K562 (cell line): ENCODE measurements around the gene PLD1. TPM values are rescaled to one million over a fixed set of nuclear protein-coding genes. Genes with fewer than 3 reads are reported as not detected.

Experiments
- ATAC-seq: fragments of 200-7000 bp; cut with Tn5 transposase; 3 replicates; pipeline ENCODE4 v1.9.1; 2020; ENCODE audit warnings: moderate library complexity
- BruUV-seq: library from RNA; stranded (reverse); fragments of 400-500 nt; replicated peaks from 2 replicates; lab custom pipeline; 2021; lab: Mats Ljungman, UMichigan
- CTCF ChIA-PET: fragments of 300-600 bp; formaldehyde crosslinking; extraction: SDS; loops from one replicate; lab custom pipeline; 2021; ENCODE audit warnings: low intra/inter-chr PET ratio; lab: Yijun Ruan, JAX
- POLR2A ChIA-PET: fragments of 300-600, 350-650 bp; sonication (Branson Sonifier 250); formaldehyde crosslinking; extraction: SDS; loops from one replicate; lab custom pipeline; 2021; ENCODE audit warnings: antibody characterized with exemption, inconsistent platforms; lab: Yijun Ruan, JAX
- DNase-seq, 4 experiments: peaks; one replicate each; pipeline versions ENCODE4 v3.0.0 to v3.0.0-alpha.2; 2011 to 2018; ENCODE audit warnings: low spot score in 3 of 4, mixed read lengths in 3 of 4; ENCODE audit errors: extremely low read depth in 1 of 4
- FAIRE-seq: peaks from 2 replicates; lab custom pipeline; 2011; peaks lifted over from hg19 to GRCh38; lab: Jason Lieb, UNC
- H2AFZ ChIP-seq: 2 replicates; pipeline ENCODE4 v1.6.0; 2011; ENCODE audit warnings: low read depth, low read length, control low read depth, inconsistent platforms
- H3K27ac ChIP-seq: fragments of 200-600 bp; 3 replicates; pipeline ENCODE4 v1.8.0; 2011; ENCODE audit warnings: low read depth, mild to moderate bottlenecking, control low read depth, inconsistent platforms, low read length, moderate library complexity, mixed read lengths; ENCODE audit errors: extremely low read depth
- H3K27me3 ChIP-seq, 2 experiments: fragments of 300-600 bp in 1 of 2; 2 replicates in 1 of 2; 3 replicates in 1 of 2; pipeline versions ENCODE4 v1.6.0 to v1.8.0; 2011; ENCODE audit warnings: inconsistent platforms in 2 of 2, low read length in 2 of 2, mild to moderate bottlenecking in 1 of 2, mixed read lengths in 1 of 2, moderate library complexity in 1 of 2; ENCODE audit not compliant: control insufficient read depth in 2 of 2, insufficient read depth in 2 of 2
- H3K36me3 ChIP-seq: fragments of 300-600 bp; 3 replicates; pipeline ENCODE4 v1.8.0; 2011; ENCODE audit warnings: mild to moderate bottlenecking, low read length, inconsistent platforms; ENCODE audit not compliant: control insufficient read depth, insufficient read depth
- H3K4me1 ChIP-seq, 2 experiments: fragments of 200-600 bp in 1 of 2; replicated peaks in 1 of 2; 2 replicates in 1 of 2; 3 replicates in 1 of 2; pipeline versions ENCODE4 v1.5.1 to v1.8.0; 2011; ENCODE audit warnings: inconsistent platforms in 2 of 2, low read length in 2 of 2, mild to moderate bottlenecking in 1 of 2, mixed read lengths in 1 of 2, moderate library complexity in 1 of 2; ENCODE audit not compliant: control insufficient read depth in 2 of 2, insufficient read depth in 2 of 2
- H3K4me2 ChIP-seq: 2 replicates; pipeline ENCODE4 v1.6.1; 2011; ENCODE audit warnings: low read length, control low read depth, inconsistent platforms, mixed read lengths; ENCODE audit not compliant: insufficient read depth
- H3K4me3 ChIP-seq: fragments of 200-600 bp; sonication (generic), shearing (Covaris generic); 2 replicates; pipeline ENCODE4 v1.5.1; 2016; ENCODE audit warnings: control low read depth, inconsistent platforms
- H3K79me2 ChIP-seq: fragments of 200-600 bp; 3 replicates; pipeline ENCODE4 v1.8.0; 2011; ENCODE audit warnings: low read length, inconsistent platforms; ENCODE audit not compliant: control insufficient read depth, insufficient read depth
- H3K9ac ChIP-seq, 2 experiments: 2 replicates each; pipeline versions ENCODE4 v1.6.0 to v1.6.1; 2011; ENCODE audit warnings: low read depth in 2 of 2, low read length in 2 of 2, control low read depth in 1 of 2, inconsistent platforms in 1 of 2, mild to moderate bottlenecking in 1 of 2, mixed read lengths in 1 of 2; ENCODE audit not compliant: insufficient read depth in 1 of 2
- H3K9me1 ChIP-seq: one replicate; pipeline ENCODE4 v1.6.0; 2011; ENCODE audit warnings: inconsistent platforms, mild to moderate bottlenecking, low read length, moderate library complexity; ENCODE audit not compliant: control insufficient read depth, insufficient read depth
- H3K9me3 ChIP-seq: replicated peaks from 2 replicates; pipeline ENCODE4 v1.5.1; 2011; ENCODE audit warnings: low read depth, low read length, inconsistent platforms; ENCODE audit not compliant: control insufficient read depth, insufficient read depth
- H4K20me1 ChIP-seq: replicated peaks from 2 replicates; pipeline ENCODE4 v1.6.1; 2011; ENCODE audit warnings: low read length, inconsistent platforms, mixed read lengths; ENCODE audit not compliant: control insufficient read depth, insufficient read depth
- FOXK2 ChIP-seq, 2 experiments: fragments of 450-650 bp; IDR thresholded peaks in 1 of 2; conservative IDR thresholded peaks in 1 of 2; 2 replicates each; pipeline ENCODE4 v1.6.1; 2016; ENCODE audit warnings: low read depth in 2 of 2, mild to moderate bottlenecking in 1 of 2
- SAP30 ChIP-seq: fragments of 200-600 bp; sonication (generic); IDR thresholded peaks from 2 replicates; pipeline ENCODE4 v1.6.1; 2012; ENCODE audit warnings: borderline replicate concordance, low read depth, mild to moderate bottlenecking, moderate library complexity, low read length, control low read depth, inconsistent platforms; ENCODE audit not compliant: insufficient read depth, poor library complexity, severe bottlenecking
- SETDB1 ChIP-seq: IDR thresholded peaks from one replicate; pipeline ENCODE4 v1.6.1; 2012; ENCODE audit warnings: low read length, control low read depth, inconsistent platforms
- SRSF9 ChIP-seq: fragments of 200-400 bp; formaldehyde crosslinking; IDR thresholded peaks from 2 replicates; pipeline ENCODE4 v1.6.1; 2017; ENCODE audit warnings: low read depth, low read length, borderline replicate concordance
- ZFX ChIP-seq: sonication (generic); formaldehyde crosslinking; IDR thresholded peaks from 2 replicates; pipeline ENCODE4 v1.8.0; 2022; ENCODE audit warnings: mild to moderate bottlenecking, missing genetic modification reagents, moderate library complexity
- ZNF316 ChIP-seq: fragments of 450-650 bp; IDR thresholded peaks from 2 replicates; pipeline ENCODE4 v1.6.1; 2016
- ZNF384 ChIP-seq: IDR thresholded peaks from 2 replicates; pipeline ENCODE4 v1.6.1; 2012; ENCODE audit warnings: low read depth, low read length, improper control_type of control experiment
- ZNF41 ChIP-seq: fragments of 250-450 bp; sonication (Bioruptor Pico); conservative IDR thresholded peaks from 2 replicates; pipeline ENCODE4 v1.4.0; 2020; ENCODE audit warnings: mild to moderate bottlenecking
- ZNF740 ChIP-seq, 3 experiments: fragments of 200-800 bp in 1 of 3; sonication (Bioruptor generic) in 1 of 3; sonication (generic) in 1 of 3; formaldehyde crosslinking in 1 of 3; IDR thresholded peaks; 2 replicates each; pipeline versions ENCODE4 v1.6.1 to v1.8.0; 2016 to 2022; ENCODE audit warnings: mild to moderate bottlenecking in 2 of 3, missing compliant biosample characterization in 2 of 3, missing genetic modification characterization in 2 of 3, missing genetic modification reagents in 1 of 3
- WGBS: fragments of 100-300 bp; shearing (Covaris generic); methylation state at CpG from one replicate; pipeline ENCODE4 v1.1.6; 2016; ENCODE audit warnings: low coverage, mixed read lengths; ENCODE audit not compliant: insufficient coverage; ENCODE audit errors: missing lambda C conversion rate; 5-methylcytosine and 5-hydroxymethylcytosine counted together
- in situ Hi-C: fragments of 300-500 bp; cut with MboI; formaldehyde crosslinking; loops from 4 replicates; pipeline ENCODE4 v1.15.0; 2018; ENCODE audit warnings: inconsistent platforms, mixed read lengths
- intact Hi-C: fragments of 100-400 bp; cut with micrococcal nuclease; formaldehyde crosslinking; loops from 2 replicates; pipeline ENCODE4 v1.14.2; 2022
- polyA plus RNA-seq, 8 experiments: library from polyadenylated mRNA; depleted of rRNA in 4 of 8; stranded (reverse) in 5 of 8; unstranded in 3 of 8; fragments of >200 nt; fragmentation: Nextera tagmentation in 2 of 8; fragmentation: Illumina TruSeq in 1 of 8; extraction: Ambion mirVana in 2 of 8; extraction: Trizol in 1 of 8; gene quantifications; 2 replicates each; pipeline versions ENCODE4 v1.2.1 to v1.2.3, GENCODE V29; 2011 to 2014; ENCODE audit warnings: inconsistent platforms in 1 of 8, missing spikeins in 1 of 8
- total RNA-seq, 7 experiments: library from RNA; depleted of rRNA in 6 of 7; stranded (reverse); fragments of >200 nt in 6 of 7; fragmentation: Illumina TruSeq in 2 of 7; extraction: Trizol in 2 of 7; gene quantifications; 2 replicates each; pipeline versions ENCODE4 v1.2.1 to v1.2.3, GENCODE V29; 2011 to 2021; ENCODE audit warnings: low replicate concordance in 1 of 7

Gene PLD1
- total and polyA plus RNA-seq, 9 of the 15 experiments (the other 6 are each of a cell fraction or from before 2014, with no cell fraction given): 8.4 to 26.1 (median 18.6) TPM

GRCh38 chr3:171559586-171559985 is 250.7 kb downstream of the PLD1 start:
- WGBS: 51% methylated on average over 6 of the region's 7 CpGs
- TF ChIP-seq ZNF41 (CRISPR knock-in tag): no peak
- TF ChIP-seq ZNF316: 0 out of 2 replicates have a peak, but pooled peaks have one; percentile 4
- TF ChIP-seq ZNF384: no peak
- TF ChIP-seq SETDB1: no peak
- in situ Hi-C loops: no loop called here
- H3K4me1 ChIP-seq: peaks cover 4 to 7% of the 10 kb centered on the region in 2 experiments; a peak in 3 of 5 replicates
- H3K79me2 ChIP-seq: no peaks in the 10 kb centered on the region
- H3K9me3 ChIP-seq: no peaks in the 10 kb centered on the region
- H2AFZ ChIP-seq: no peak overlapping the region
- POLR2A ChIA-PET: no interaction called here
- CTCF ChIA-PET: no interaction called here
- no peak overlapping the region for H3K9ac ChIP-seq
- H3K9me1 ChIP-seq: no peaks in the 10 kb centered on the region
- H3K27ac ChIP-seq: no peak overlapping the region
- no peaks in the 10 kb centered on the region for H4K20me1 ChIP-seq
- H3K4me3 ChIP-seq: no peak overlapping the region
- intact Hi-C loops: no loop called here
- BruUV-seq: no TSS peak
- DNase-seq: no peak
- no peak for ATAC-seq
- H3K4me2 ChIP-seq: no peak overlapping the region
- no peak for FAIRE-seq
- H3K36me3 ChIP-seq: no peaks in the 10 kb centered on the region
- no peaks in the 10 kb centered on the region for H3K27me3 ChIP-seq

GRCh38 chr3:171558188-171558696 is 252.0 kb downstream of the PLD1 start:
- ATAC-seq (no peak), FAIRE-seq (no peak), DNase-seq (no peak)
- Histone ChIP-seq H3K9ac (no peak overlapping the region), H2AFZ (no peak overlapping the region), H3K4me2 (no peak overlapping the region), H3K4me3 (no peak overlapping the region), H3K36me3 (no peaks in the 10 kb centered on the region), H3K79me2 (no peaks in the 10 kb centered on the region), H3K9me1 (no peaks in the 10 kb centered on the region), H3K4me1 (peaks cover 4 to 7% of the 10 kb centered on the region in 2 experiments; a peak in 3 of 5 replicates), H3K9me3 (no peaks in the 10 kb centered on the region), H3K27me3 (no peaks in the 10 kb centered on the region), H4K20me1 (no peaks in the 10 kb centered on the region), H3K27ac (no peak overlapping the region)
- BruUV-seq: no TSS peak
- POLR2A ChIA-PET: interaction anchor here (0.7 to 1.6 kb wide), 3 partner anchors 15 to 336 kb away, joined by 3 to 4 read pairs (median 4); no protein-coding TSS in a partner anchor
- 44% methylated on average over 3 of the region's 3 CpGs for WGBS
- in situ Hi-C loops: no loop called here
- CTCF ChIA-PET: interaction anchor here (0.7 kb wide), 1 partner anchor 507 kb away, joined by 4 read pairs; no protein-coding TSS in a partner anchor
- intact Hi-C loops: no loop called here
- no peak for TF ChIP-seq SRSF9
- TF ChIP-seq ZNF740 (CRISPR knock-in tag; IDR thresholded peaks at IDR 0.05): no peak
- no peak for TF ChIP-seq ZNF740 (tag; IDR thresholded peaks at IDR 0.05)
- TF ChIP-seq SAP30: no peak
- no peak for TF ChIP-seq ZFX (CRISPR knock-in tag)
- no peak for TF ChIP-seq FOXK2 (conservative IDR thresholded peaks at IDR 0.05 in 1 of 2, IDR thresholded peaks at IDR 0.05 in 1 of 2; ENCODE audit: low read depth in 2 of 2)
